ENCODE data around the gene SRRM4. TPM values are rescaled to one million over a fixed set of nuclear protein-coding genes. Genes with fewer than 3 reads are reported as not detected.

SRRM4 gene
- total RNA-seq: not detected in 2 replicates

GRCh38 chr12:118981285-118982211 is at the start of gene SRRM4:
TSS of gene SRRM4 (plus strand) at chr12:118981541. CDS start at chr12:118981883, 342 bp downstream.

GRCh38 chr12:119178544-119179334 is 197.4 kb downstream of the SRRM4 start, which contains the start of gene HSPB8:
TSS of gene HSPB8 (plus strand) at chr12:119178931. CDS start at chr12:119179313, 382 bp downstream.

Other genes starting within 250 kb of the SRRM4 start
- gene HSPB8, start 197.4 kb downstream of the SRRM4 start, total RNA-seq: 7.0 and 11.3 TPM in 2 replicates

Data from epithelial cell of alveolus of lung (primary cell).